Smooth muscle cell (in vitro differentiated cells): ENCODE measurements around the gene CACNG1. TPM values are rescaled to one million over a fixed set of nuclear protein-coding genes. Genes with fewer than 3 reads are reported as not detected.

ENCODE experiments used
- DNase-seq: peaks from one replicate; lab custom pipeline; 2025; ENCODE audit not compliant: unreplicated experiment; lab: John Stamatoyannopoulos, UW
- H2AFZ ChIP-seq: fragments of 200-600 bp; sonication (generic); 2 replicates; pipeline ENCODE4 v1.6.0; 2016; ENCODE audit warnings: antibody characterized with exemption, low read depth, mild to moderate bottlenecking
- H3F3A ChIP-seq: fragments of 200-600 bp; sonication (generic); 2 replicates; pipeline ENCODE4 v1.6.0; 2017; ENCODE audit warnings: antibody characterized with exemption, low read depth
- H3K27ac ChIP-seq: fragments of 200-600 bp; sonication (generic); 2 replicates; pipeline ENCODE4 v1.5.1; 2016; ENCODE audit warnings: low read depth, mild to moderate bottlenecking
- H3K27me3 ChIP-seq: fragments of 200-600 bp; sonication (generic); 2 replicates; pipeline ENCODE4 v1.6.1; 2016; ENCODE audit warnings: low read depth, mild to moderate bottlenecking
- H3K36me3 ChIP-seq: fragments of 200-600 bp; sonication (generic); 2 replicates; pipeline ENCODE4 v1.5.1; 2016; ENCODE audit warnings: low read depth
- H3K4me1 ChIP-seq: fragments of 200-600 bp; sonication (generic); 2 replicates; pipeline ENCODE4 v1.5.1; 2016; ENCODE audit warnings: low read depth
- H3K4me2 ChIP-seq: fragments of 200-600 bp; sonication (generic); 2 replicates; pipeline ENCODE4 v1.6.0; 2016; ENCODE audit warnings: mild to moderate bottlenecking
- H3K4me3 ChIP-seq: fragments of 200-600 bp; sonication (generic); 2 replicates; pipeline ENCODE4 v1.5.1; 2016; ENCODE audit warnings: mild to moderate bottlenecking
- H3K79me2 ChIP-seq: fragments of 200-600 bp; sonication (generic); 2 replicates; pipeline ENCODE4 v1.6.0; 2016; ENCODE audit warnings: low read depth, mild to moderate bottlenecking
- H3K9ac ChIP-seq: fragments of 200-600 bp; sonication (generic); 2 replicates; pipeline ENCODE4 v1.6.0; 2016; ENCODE audit warnings: low read depth
- H3K9me3 ChIP-seq: fragments of 200-600 bp; sonication (generic); replicated peaks from 2 replicates; pipeline ENCODE4 v1.5.1; 2016; ENCODE audit warnings: low read depth
- H4K20me1 ChIP-seq: fragments of 200-600 bp; sonication (generic); 2 replicates; pipeline ENCODE4 v1.6.0; 2016; ENCODE audit warnings: low read depth
- WGBS: methylation state at CpG from one replicate; pipeline ENCODE4 v1.1.7; 2016; ENCODE audit warnings: low lambda C conversion rate; 5-methylcytosine and 5-hydroxymethylcytosine counted together
- polyA plus RNA-seq: library from polyadenylated mRNA; unstranded; fragments of >200 nt; fragmentation: Nextera tagmentation; extraction: Ambion mirVana; gene quantifications from 2 replicates; pipeline ENCODE4 v1.2.1, GENCODE V29; 2016
- total RNA-seq: library from RNA; depleted of rRNA; stranded (reverse); fragments of >200 nt; gene quantifications from 2 replicates; pipeline ENCODE4 v1.2.3, GENCODE V29; 2014
- TF ChIP-seq, protein P1 (sequence below): fragments of 200-600 bp; sonication (generic); IDR thresholded peaks from 2 replicates; pipeline ENCODE4 v1.5.1; 2017; ENCODE audit warnings: borderline replicate concordance, mild to moderate bottlenecking, antibody characterized with exemption; ENCODE audit not compliant: insufficient read depth, poor library complexity, severe bottlenecking

Gene CACNG1
- total and polyA plus RNA-seq, 2 experiments from 2014 or later = not detected

DNA sequence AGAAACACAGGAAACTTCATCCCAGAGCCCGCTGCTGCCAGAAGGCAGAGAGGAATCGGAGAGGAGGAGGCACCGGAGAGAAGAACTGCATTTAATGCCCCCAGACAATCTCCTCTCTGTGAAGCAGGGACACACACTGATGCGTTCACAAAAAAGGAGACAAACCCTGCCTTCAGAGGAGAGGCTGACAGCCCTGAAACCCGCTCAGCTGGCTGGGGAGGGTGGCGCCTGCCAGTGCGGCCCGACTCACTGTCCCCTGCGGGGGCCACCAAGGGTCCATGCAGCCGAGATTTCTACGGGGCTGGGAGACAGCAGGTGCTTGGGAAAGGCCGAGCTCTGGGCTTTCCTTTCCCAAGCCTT, 21.9 kb upstream of the CACNG1 start:
- H3K36me3 ChIP-seq = no peaks in the 10 kb centered on the region
- no peaks in the 10 kb centered on the region for H3K27me3 ChIP-seq
- H4K20me1 ChIP-seq = no peaks in the 10 kb centered on the region
- DNase-seq = no peak
- H2AFZ ChIP-seq = no peak overlapping the region
- WGBS = 92% methylated on average over 12 of the region's 12 CpGs
- no peak overlapping the region for H3K9ac ChIP-seq
- H3K4me3 ChIP-seq = no peak overlapping the region
- H3K27ac ChIP-seq = no peak overlapping the region
- no peak overlapping the region for H3K4me2 ChIP-seq
- H3K4me1 ChIP-seq = no peaks in the 10 kb centered on the region
- H3K9me3 ChIP-seq = no peaks in the 10 kb centered on the region
- no peaks in the 10 kb centered on the region for H3F3A ChIP-seq
- no peaks in the 10 kb centered on the region for H3K79me2 ChIP-seq
- TF ChIP-seq, protein P1, sequence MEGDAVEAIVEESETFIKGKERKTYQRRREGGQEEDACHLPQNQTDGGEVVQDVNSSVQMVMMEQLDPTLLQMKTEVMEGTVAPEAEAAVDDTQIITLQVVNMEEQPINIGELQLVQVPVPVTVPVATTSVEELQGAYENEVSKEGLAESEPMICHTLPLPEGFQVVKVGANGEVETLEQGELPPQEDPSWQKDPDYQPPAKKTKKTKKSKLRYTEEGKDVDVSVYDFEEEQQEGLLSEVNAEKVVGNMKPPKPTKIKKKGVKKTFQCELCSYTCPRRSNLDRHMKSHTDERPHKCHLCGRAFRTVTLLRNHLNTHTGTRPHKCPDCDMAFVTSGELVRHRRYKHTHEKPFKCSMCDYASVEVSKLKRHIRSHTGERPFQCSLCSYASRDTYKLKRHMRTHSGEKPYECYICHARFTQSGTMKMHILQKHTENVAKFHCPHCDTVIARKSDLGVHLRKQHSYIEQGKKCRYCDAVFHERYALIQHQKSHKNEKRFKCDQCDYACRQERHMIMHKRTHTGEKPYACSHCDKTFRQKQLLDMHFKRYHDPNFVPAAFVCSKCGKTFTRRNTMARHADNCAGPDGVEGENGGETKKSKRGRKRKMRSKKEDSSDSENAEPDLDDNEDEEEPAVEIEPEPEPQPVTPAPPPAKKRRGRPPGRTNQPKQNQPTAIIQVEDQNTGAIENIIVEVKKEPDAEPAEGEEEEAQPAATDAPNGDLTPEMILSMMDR = no peak

GRCh38 chr17:67024736-67025135, 19.6 kb upstream of the CACNG1 start:
- Histone ChIP-seq H2AFZ (no peak overlapping the region), H3K9ac (no peak overlapping the region), H3K4me1 (no peaks in the 10 kb centered on the region), H3K79me2 (no peaks in the 10 kb centered on the region), H3K27ac (no peak overlapping the region), H3F3A (no peaks in the 10 kb centered on the region), H3K36me3 (no peaks in the 10 kb centered on the region), H3K27me3 (no peaks in the 10 kb centered on the region), H3K9me3 (no peaks in the 10 kb centered on the region), H3K4me3 (no peak overlapping the region), H3K4me2 (no peak overlapping the region), H4K20me1 (no peaks in the 10 kb centered on the region)
- TF ChIP-seq, protein P1 = no peak
- WGBS = 96% methylated on average over 13 of the region's 17 CpGs
- no peak for DNase-seq

DNA sequence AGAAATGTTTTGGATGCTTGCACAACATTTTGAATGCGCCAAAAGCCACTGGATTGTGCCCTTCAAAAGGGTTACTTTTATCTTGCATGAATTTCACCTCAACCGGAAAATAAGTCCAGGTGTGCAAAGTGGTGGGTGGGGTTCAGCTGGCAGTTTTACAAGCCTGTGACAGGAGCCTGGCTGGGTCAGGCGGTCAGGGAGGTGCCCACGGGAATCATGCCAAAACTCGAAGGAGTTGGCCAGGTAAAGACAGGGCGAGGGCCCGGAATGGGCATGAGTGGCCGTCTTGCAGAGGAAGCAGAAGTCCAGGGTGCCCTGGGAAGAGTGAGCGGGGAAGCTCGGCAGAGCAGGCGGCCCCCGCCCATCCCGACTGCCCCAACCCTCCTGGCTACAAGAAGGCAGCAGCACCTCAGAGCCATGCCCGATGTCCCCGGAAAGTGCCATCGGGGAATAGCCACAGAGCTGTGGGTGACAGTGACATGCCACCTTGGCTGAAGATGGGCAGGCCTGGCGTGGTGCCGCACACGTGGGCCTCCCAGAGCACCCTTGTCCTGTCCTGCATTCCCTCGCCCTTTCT, 19.1 kb upstream of the CACNG1 start:
- Histone ChIP-seq H3K27me3 (no peaks in the 10 kb centered on the region), H3F3A (no peaks in the 10 kb centered on the region), H3K4me1 (no peaks in the 10 kb centered on the region), H3K4me2 (no peak overlapping the region), H3K27ac (no peak overlapping the region), H3K4me3 (no peak overlapping the region), H4K20me1 (no peaks in the 10 kb centered on the region), H2AFZ (no peak overlapping the region), H3K9me3 (no peaks in the 10 kb centered on the region), H3K36me3 (no peaks in the 10 kb centered on the region), H3K9ac (no peak overlapping the region), H3K79me2 (no peaks in the 10 kb centered on the region)
- no peak for DNase-seq
- TF ChIP-seq, protein P1 = no peak
- WGBS = 95% methylated on average over 13 of the region's 20 CpGs

DNA sequence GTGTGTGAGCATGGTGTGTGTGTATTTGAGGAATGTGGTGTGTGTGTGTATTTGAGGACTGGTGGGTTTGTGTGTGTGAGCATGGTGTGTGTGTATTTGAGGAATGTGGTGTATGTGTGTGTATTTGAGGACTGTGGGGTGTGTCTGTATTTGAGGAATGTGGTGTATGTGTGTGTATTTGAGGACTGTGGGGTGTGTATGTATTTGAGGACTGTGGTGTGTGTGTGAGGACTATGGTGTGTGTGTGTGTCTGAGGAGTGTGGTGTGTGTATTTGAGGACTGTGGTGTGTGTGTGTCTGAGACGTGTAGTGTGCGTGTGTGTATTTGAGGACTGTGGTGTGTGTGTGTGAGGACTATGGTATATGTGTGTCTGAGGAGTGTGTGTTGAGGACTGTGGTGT, 18.0 kb upstream of the CACNG1 start:
- no peak overlapping the region for H2AFZ ChIP-seq
- no peaks in the 10 kb centered on the region for H3K36me3 ChIP-seq
- no peaks in the 10 kb centered on the region for H3K79me2 ChIP-seq

More for the DNA sequence above, 18.0 kb upstream of the CACNG1 start:
- Histone ChIP-seq H3F3A (no peaks in the 10 kb centered on the region), H3K4me2 (no peak overlapping the region), H3K9me3 (no peaks in the 10 kb centered on the region), H3K27ac (no peak overlapping the region), H3K27me3 (no peaks in the 10 kb centered on the region), H4K20me1 (no peaks in the 10 kb centered on the region), H3K9ac (no peak overlapping the region), H3K4me1 (no peaks in the 10 kb centered on the region), H3K4me3 (no peak overlapping the region)
- whole genome bisulfite sequencing = 100% methylated on average over 2 of the region's 2 CpGs
- TF ChIP-seq, protein P1 = no peak
- DNase-seq = no peak
